Hypothalamus (tissue), 51 donors: ENCODE results near the gene KCTD21.
"Not testable (repeated sequence)": the region's sequence is repeated elsewhere in the genome, so short reads cannot be mapped to it uniquely, and the experiment has no call there.

ENCODE experiments used
- DNase-seq, 51 donors: peaks; one replicate each; lab custom pipeline; 2025; lab: John Stamatoyannopoulos, UW

KCTD21 gene, protein sequence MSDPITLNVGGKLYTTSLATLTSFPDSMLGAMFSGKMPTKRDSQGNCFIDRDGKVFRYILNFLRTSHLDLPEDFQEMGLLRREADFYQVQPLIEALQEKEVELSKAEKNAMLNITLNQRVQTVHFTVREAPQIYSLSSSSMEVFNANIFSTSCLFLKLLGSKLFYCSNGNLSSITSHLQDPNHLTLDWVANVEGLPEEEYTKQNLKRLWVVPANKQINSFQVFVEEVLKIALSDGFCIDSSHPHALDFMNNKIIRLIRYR

DNA sequence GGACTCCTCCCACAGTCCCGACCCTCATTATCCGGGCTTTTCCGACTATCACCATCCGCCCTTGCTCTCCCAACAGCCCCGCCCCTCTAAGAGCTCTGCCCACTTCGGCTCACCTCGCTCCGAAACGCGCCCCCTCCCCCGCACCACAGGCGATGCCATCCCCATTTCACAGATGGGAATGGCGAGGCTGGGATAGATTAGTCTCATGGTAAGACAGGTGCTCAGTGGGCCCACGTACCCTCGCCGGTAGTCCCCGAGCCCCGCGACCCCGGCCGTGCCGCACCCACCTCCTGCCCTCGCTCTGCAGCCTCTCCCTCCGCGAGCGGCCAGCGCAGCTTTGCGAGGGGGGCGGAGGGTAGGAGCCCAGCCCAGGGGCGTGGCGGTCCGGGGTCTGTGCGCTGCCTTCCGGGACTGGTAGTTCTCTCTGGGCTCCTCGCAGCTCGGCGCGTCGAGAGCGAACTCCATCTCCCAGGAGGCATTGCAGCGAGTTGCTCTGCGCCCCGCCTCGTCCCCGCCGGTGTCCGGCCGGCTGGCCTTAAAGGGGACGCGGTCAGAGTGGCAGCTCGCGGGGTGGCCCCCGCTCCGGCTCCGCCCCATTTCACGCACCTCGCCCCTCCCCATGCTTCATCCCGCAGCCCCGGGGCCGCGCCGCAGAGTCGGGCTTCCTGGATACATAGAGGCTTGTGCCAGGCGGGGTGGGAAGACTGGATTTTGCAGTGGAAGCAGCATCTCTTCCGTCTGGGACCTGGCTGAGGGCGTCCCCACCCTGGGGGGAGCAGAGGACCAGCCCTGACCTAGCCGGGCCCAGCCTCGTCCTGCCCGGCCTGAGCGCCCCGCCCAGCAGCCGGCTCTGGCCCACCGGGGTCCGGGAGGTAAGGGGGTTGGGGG lies at the start of gene KCTD21, which contains the start of gene USP35:
Gene KCTD21 (minus strand): TSS at position 341 of the 888 bp plus-strand sequence. CDS start 14,072 bp downstream, outside the sequence.
Gene USP35 (plus strand): TSS at position 634 of the 888 bp plus-strand sequence. CDS start 7,327 bp downstream, outside the sequence.
- peak; percentile 40 to 99 (median 94) for DNase-seq

DNA sequence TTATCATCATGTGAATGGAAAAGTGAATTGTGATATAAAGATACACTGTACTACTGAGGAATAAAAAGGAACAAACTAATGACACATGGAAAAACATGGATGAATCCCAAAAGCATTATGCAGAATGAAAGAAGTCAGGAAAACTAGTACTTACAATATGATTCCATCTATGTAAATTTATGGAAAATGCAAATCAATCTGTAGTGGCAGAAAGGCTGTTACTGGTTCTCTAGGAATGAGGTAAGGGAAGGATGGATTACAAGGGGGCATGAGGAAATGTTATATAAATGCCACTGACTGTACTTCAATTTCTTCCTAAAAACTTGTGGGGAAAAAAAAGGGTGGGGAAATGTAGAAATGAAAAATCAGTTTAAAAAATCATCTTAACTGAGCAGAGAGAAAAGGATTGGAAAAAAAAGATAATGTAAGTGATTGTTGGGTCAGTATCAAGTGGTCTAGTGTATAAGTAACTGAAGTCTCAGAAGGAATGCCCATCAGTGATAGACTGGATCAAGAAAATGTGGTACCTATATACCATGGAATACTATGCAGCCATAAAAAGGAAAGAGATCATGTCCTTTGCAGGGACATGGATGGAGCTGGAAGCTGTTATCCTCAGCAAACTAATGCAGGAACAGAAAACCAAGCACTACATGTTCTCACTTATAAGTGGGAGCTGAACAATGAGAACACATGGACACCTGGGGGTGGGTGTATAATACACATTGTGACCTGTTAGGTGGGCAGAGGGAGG lies 49.0 kb upstream of the KCTD21 start:
- DNase-seq, result no peak

DNA sequence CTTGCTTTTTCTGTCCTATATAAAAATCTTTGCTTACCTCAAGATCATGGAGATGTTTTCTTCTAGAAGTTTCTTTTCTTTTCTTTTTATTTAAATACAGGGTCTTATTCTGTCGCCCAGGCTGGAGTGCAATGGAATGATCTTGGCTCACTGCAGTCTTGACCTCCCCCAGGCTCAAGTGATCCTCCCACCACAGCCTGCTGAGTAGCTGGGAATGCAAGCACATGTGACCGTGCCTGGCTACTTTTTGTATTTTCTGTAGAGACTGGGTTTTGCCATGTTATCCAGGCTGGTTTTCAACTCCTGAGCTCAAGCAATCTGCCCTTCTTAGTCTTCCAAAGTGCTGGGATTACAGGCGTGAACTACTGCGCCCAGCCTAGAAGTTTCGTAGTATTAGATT lies 45.6 kb upstream of the KCTD21 start:
- no peak for DNase-seq

DNA sequence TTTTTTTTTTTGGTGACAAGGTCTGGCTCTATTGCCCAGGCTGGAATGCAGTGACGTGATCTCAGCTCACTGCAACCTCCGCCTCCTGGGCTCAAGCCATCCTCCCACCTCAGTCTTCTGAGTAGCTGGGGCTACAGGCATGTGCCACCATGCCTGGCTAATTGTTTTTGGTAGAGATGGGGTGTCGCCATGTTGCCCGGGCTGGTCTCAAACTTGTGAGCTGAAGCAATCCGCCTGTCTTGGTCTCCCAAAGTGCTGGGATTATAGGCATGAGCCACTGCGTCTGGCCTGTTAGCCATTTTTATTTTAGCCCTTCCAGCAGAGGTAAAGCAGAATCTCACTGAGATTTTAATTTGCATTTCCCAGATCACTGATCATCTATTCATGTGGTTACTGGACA lies 44.6 kb upstream of the KCTD21 start:
- DNase-seq, result not testable (repeated sequence)

DNA sequence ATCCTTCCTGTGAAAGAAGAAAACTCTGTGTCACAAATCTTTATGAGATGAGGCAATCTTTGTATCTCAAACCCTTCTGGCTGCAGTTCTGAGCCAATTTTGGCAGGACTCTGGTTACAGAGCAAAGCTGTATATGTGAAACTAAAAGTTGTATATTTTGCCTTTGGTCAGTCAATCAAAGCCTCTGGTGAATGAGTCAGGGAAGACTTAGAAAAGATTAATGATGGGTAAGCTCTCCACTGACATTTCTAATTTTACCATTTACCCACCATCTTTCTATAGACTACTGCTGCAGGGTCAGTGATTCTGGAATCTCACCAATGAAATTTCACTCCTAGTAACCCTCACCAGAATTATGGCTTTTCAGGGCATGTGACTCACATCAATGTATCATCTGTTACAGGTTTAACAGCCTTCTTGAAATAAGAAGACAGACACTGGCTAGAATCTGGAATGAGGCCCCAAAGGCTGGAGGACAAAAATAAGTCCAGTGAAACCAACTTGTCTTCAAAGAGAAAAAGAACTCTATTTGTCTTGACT lies 43.6 kb upstream of the KCTD21 start:
- no peak for DNase-seq

DNA sequence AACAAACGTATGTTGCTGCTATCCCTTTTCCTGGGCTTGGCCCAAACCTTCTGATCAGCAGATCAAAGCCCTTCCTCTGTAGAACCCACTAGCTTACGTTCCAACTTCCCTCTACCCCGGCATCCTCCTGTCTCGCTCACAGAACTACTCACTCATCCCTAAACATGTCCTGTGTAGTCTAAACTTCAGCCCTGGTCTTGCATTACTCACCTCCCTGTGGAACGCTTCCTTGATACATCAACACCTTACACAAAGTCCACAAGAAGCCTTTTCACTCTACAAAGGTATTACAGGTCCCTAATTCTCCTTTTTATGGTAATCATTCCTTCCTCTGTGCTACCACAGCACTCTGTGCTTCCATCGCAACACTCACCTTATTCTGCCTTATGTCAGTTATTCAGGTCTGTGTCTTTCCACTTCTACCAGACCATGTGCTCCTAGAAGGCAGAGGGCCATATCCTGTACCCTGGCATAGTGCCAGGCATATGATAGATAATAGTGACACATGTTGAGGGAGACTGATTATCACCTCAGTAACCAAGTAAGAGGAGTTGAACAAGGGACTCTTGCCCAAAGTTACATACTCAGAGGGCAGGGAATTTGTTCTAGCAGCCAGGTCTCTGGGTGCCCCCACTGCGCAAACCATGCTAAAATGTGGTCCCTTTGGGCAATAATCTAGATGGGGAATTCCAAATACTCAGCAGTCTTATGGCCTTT lies 41.9 kb upstream of the KCTD21 start:
- no peak for DNase-seq

DNA sequence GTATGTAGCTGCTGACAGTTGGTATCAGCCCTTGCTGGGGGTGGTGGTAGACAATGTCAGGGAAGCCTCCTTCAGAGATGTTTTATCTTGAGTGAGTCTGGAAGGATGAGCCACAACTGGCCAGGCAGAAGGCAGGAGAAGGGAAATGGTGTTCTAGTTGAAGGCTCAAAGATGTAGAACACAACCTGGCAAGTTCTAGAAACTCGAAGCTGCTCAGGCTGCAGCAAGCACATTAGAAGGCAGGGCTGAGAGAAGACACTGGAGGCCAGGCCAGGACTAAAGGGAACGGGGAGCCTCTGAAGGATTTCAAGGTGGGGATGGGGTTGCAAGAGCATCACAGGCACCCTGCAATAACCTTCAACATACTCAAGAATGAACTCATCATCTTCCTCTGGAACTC lies 40.7 kb upstream of the KCTD21 start:
- DNase-seq, result no peak

DNA sequence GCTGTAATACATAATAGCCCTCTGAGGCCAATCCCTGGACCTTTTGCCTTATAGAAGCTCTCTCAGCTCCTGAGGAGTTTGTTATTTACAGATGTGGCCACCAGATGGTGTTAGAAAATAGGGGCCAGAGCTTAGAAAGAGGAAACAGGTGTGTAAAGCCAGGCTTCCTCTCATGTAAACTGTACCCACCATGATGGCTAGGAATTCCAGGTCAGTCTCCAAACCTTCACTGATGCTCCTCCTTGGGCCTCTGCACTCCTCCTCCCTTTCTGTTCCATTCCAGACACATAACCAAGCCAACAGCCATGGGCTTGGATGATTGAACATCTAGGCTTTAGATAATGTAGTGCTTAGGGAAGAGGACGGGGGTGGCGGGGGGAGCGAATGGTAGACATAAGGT lies 40.0 kb upstream of the KCTD21 start:
- DNase-seq, result peak in 14 of 51 donors; percentile 8 to 59 (median 22)

DNA sequence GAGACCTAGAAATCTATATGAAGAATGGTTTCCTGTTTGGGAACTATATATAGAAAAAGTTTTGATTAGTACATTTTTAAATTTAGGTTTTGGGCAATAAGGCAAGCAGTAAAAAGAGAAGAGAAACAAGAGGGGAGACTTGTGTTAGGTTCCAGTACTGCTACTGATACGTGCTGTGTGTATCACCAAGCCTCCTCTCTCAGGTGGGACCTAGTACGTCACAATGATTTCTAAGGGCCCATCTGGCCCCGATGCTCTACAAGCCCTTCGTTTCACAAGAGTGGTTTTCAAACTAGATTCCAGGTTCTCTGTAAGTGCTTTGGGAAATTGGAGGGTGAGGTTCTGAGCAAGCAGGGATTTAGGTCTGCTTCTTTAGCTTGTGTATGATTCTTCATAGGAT lies 39.5 kb upstream of the KCTD21 start:
- no peak for DNase-seq

DNA sequence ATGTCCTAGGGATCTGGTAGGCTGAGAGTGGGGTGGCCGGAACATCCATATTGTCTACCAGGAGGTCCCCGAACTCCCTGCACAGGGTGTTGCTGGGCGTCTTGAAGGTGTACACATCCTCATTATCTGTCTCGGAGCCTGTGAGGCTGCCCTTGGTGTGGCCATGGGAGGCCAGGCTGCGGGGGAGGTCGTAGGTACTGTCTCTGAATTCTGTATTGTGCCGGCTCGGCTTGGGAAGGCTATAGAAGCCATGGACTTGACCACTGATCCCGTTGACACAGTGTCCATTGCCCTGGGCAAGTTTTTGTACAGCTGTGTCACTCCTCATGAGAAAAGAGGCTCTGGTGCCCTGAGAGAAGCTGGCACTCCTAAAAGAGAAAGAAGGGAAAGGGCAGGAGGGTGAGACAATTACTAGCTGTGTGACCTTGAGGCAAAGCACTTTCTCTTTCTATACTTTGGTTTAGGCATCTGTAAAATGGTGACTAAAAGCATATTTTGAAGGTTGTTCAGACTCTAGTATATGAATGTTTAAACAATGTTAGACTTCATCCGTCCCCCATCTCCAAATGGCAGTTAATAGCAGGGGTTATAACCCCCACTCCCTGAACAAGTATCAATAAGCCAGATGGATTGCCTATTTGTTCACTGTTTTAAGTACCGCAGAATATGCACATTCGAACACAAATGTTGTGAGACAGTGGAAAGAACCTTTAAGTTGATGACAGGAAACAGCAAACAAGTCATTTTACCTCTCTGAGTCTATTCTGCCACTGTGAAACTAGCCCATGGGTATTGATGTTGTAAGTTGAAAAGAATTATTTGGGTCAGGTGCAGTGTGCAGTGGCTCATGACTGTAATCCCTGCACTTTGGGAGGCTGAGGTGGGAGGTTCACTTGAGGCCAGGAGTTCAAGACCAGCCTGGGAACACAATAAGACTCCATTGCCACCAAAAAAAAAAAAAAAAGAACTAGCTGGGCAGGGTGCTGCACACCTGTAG lies 38.6 kb upstream of the KCTD21 start:
- no peak for DNase-seq

DNA sequence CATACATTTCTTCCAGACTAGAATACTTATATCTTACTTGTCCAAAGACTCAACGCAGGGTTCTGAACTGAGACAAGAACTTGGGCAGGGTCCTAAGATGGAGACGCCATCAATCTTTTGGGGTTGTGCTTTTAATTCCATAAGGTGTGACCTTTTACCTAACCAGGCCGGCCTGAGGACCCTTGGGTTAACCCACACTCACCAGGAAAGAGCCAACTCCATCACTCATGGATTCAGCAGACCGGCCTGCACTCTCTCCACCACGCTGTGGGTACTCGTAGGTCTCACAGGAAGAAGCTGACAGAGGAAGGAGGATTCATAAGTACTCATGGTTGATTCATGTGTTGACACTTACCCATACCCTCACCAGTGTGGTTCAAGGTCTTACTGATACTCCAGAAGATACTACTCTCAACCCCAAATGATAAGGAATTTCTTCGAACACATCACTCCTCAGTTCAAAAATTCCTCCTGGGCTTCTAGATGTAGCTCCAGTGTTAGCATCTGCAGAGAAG lies 36.5 kb upstream of the KCTD21 start:
- no peak for DNase-seq

DNA sequence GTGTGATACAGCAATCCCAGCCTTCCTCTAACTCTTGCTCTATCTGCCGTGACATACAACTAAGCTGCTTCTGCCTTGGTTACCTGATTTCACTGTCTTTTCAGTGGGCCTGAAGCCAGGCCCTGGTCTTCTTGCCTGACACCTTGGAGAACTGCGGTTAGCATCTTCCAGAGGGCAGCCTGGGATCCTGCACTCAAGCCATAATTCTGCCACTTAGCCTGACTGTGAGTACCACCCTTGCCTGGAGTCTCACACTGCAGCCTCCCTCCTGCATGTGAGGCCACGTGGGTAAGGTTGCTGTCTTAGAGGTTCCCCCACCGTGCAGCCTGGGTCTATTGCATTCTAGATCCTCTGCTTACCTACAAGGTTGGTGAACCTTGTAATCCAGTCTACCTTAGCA lies 36.1 kb upstream of the KCTD21 start:
- no peak for DNase-seq

DNA sequence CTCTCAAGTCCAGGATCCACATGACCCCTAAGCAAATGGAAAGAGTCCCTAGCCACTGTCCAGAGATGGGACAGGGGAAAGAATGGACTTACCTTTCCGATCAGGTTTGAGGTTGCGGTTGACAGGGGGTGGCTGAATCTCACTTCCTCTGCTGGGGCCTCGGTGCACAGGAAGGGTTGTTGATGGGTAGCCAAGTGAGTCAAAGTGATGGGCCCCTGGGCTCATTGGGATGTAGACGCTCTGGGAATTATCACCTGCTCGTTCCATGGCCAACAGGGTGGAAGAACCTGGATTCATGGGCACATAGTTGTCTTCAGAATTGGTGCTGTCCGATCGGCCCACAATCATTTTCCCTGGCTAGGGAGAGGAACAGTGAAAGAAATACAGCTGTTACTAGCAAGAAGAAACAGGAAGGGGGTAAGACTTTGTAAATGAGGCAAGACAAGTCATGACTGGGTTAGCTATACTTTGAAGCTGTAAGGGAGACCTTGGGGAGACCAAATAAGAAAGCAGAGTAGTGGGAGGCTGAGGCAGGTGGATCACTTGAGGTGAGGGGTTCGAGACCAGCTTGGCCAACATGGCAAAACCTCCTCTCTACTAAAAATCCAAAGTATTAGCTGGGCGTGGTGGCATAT lies 35.0 kb upstream of the KCTD21 start:
- no peak for DNase-seq

DNA sequence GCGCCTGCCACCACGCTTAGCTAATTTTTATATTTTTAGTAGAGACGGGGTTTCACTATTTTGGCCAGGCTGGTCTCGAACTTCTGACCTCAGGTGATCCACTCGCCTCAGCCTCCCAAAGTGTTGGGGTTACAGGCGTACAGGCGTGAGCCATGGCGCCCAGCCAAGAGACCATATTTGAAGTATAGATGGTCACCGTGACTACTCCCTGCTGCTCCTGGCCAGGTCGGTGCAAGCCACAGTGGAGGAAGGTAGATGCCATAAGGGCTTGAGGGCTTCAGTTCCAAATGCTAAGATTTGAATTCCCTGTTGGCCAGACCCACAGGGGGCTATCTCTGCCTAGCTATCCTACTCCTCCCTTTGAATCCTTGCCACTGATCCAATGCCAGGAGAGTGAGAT lies 34.3 kb upstream of the KCTD21 start:
- not testable (repeated sequence) for DNase-seq

DNA sequence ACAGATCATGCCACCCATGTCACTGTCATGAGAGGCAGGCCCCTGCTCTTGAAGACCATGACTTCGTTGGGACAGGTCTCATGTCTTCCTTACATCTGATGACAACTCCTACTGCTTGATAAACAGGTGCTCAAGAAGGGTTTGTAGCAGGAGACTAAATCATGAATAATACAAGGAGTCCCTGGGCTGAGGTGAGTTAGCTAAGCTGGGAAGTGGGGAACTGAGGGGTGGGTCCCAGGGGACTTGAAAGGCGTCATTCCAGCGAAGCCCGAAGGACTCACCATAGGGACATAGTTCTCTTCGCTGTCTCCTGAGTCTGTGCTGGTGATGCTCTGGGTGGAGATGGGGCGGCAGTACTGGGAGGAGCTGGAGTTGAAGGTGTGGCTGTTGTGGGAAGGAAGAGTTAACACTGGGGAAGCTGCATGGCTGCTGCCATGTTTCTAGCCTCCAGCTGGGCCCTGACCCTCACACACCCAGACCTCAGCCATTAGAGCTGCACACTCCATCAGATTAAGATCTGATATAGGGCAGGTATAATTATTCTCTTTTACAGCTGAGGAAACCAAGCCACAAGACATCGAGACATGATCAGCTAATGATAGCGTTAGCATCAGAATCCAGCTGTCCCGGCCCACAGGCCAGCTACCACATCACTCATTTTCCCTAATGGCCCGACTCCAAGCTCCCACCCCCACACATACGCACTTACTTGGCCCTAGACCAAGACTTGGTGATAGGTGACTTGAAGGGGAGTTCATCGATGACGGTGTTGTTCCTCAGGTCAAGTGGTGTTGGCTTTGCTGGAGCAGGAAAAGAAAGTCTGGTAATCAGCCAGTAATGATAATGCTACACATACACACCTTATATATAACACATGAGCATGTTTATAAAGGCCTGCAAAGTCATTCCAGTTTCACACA lies 33.2 kb upstream of the KCTD21 start:
- no peak for DNase-seq

DNA sequence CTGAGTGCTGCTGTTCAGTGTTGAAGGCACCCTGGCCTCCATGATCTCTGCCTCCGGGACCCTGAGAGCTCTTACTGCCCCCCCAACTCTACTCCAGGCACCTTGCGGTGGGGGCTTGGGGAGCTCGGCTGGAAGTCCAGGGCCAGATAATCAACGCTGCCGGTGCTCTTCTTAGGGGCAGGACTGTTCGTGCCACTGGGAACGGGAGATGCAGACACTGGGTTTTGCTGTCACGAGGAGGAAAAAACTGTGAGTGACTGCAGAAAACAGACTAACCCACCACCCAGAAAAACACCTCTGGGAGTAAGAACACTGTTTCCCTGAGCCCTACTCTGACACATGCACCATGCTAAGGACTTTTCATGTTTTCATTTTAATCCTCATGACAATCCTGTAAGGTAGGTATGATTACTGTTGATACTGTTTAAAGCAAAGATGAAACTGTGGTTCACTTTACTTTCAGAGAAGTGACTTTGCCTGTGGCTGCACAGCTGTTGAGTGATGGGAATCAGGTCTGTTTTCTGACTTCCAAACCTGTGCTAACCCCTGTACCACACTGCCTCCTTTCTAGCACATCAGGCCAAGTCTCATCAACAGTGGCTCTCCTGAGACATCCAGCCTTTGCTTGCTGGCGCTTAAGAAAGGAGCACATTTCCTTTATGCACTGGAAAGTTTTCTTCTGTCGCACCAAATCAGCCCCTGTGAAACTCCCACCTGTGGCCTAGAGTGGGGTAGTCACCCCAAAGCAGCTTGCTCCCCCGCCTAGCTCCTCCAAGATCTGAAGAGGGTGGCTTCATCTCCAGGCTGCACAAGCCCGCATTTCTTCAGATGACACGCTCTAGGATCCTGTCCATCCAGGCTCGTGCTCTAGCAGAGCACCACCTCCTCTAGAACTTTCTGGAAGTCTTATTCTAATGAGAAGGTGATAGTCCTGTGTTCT lies 32.1 kb upstream of the KCTD21 start:
- DNase-seq, result no peak
